ENCODE data around the gene TMC4.

The TMC4 gene

GRCh38 chr19:54127688-54128440, 45.1 kb downstream of the TMC4 start:
- no peak for DNase-seq

GRCh38 chr19:54125713-54126112, 47.2 kb downstream of the TMC4 start:
- no peak for DNase-seq

GRCh38 chr19:54124393-54124792, 48.6 kb downstream of the TMC4 start:
- no peak for DNase-seq

DNA sequence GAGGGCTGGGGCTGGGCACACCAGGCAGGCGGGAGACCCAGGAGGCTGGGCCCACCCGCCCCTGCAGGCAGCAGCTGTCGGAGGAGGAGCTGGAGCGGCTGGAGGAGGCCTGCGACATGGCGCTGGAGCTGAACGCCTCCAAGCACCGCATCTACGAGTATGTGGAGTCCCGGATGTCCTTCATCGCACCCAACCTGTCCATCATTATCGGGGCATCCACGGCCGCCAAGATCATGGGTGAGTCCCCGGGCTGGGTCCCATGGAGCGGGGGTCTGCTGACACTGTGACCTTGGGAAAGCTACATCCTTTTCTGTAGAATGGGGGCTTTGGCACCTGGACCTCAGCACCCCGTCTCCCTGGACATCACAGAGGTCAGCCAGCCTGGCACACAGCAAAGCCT, 49.3 kb downstream of the TMC4 start:
- DNase-seq, result no peak

- no peak for DNase-seq
Measured at GRCh38 chr19:54121259-54121658, 51.7 kb downstream of the TMC4 start.

DNA sequence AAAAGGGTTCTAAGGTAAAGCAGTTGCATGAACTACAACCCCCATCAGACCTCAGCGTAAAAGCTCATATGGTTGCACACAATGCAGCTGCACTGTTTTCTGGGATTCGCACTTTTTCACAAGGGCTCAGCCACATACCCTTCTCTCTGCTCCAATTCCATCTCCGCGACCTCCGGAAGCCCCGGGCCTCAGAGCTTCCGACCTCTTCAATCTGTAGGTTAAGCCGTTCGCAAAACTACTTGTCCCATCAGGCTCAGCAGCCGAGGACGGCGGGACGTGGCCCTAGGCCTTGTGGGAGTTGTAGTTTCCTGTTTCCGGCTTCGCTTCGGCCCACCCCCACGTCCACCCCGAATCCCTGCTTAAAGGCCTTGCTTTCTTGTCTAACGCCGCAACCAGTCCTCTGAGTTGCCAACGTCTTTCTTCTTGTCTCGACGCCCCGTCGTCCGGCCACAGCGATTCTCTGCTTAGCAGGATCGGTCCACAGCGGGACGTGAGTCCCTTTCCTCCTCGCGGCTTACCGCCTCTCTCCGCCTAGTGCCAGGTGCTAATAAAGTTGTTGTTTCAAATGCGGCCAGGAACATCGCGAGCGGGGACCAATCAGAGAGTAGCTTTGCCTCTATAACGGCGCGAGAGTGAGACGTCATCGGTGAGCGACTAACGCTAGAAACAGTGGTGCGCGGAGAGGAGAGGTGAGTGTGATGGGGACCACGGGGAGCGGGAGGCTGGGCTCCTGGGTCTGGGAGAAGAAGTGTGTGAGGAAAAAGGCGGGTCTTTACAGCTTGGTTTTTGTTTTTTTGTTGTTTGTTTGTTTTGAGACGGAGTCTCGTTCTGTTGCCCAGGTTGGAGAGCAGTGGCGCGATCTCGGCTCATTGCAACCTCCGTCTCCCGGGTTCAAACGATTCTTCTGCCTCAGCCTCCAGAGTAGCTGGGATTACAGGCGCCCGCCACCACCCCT, 57.6 kb downstream of the TMC4 start, which contains the start of the genes PRPF31 and TFPT:
Gene PRPF31, plus strand, starts transcription at position 646 of the 955 bp plus-strand sequence. CDS start 2,525 bp downstream, outside the sequence.
Gene TFPT, minus strand, starts transcription at position 549 of the 955 bp plus-strand sequence. Its CDS starts 388 bp downstream, at position 161.
- DNase-seq, result peak; percentile 99

DNA sequence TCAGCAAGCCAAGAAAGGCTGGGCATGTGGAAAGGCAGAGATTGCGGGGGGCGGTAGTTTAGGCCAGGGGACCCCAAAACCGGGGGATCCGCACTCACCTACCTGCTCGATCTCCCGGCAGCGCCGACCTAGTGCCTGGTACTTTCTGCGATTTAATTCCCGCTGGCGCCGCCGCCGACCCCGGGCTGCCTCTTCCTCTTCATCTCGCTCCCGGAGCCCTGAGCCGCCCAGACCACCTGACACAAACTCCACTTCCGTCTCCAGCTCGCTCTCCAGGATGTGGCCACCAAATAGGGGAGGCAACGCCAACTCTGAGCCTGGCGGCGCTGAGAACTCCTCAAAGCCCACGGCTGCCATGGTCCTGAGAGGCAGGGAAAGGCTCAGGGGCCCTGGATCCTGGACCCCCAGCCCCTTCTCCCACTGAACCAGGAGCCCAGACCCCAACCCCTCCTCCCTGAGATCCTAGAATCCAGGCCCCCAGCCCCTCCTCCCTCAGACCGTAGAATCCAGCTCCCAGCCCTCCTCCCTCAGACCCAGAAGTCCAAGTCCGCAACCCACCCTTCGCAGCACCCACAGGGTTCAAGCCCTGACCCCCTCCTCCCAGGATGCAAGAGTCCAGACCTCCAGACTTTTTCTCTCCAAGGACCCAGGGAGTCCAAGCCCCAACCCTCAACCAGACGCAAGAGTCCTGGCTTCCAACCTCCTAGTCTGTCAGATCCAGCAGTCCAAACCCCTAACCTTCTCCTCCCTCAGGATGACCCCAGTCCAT, 58.4 kb downstream of the TMC4 start:
- peak; percentile 83 for DNase-seq
